CD14-positive monocyte (primary cell): Measurements from ENCODE around the gene CD3D. TPM values are rescaled to one million over a fixed set of nuclear protein-coding genes. Genes with fewer than 3 reads are reported as not detected.

ENCODE experiments used
- DNase-seq, 3 donors: peaks; one replicate each; pipeline ENCODE4 v3.0.0-alpha.2; 2011 to 2022
- H2AFZ ChIP-seq: 2 replicates; pipeline ENCODE4 v1.6.0; 2012; ENCODE audit warnings: mild to moderate bottlenecking, low read depth, low read length, inconsistent platforms; ENCODE audit not compliant: insufficient read depth, poor library complexity, severe bottlenecking
- H3K27ac ChIP-seq, 2 donors: 1 replicate in 1 of 2; 2 replicates in 1 of 2; pipeline ENCODE4 v1.5.1; 2012 to 2013; ENCODE audit warnings: low read length in 2 of 2, control low read depth in 1 of 2, inconsistent platforms in 1 of 2, low read depth in 1 of 2, mild to moderate bottlenecking in 1 of 2
- H3K27me3 ChIP-seq, 2 donors: one replicate each; pipeline versions ENCODE4 v1.6.0 to v1.6.1; 2011 to 2013; ENCODE audit warnings: low read length in 2 of 2; ENCODE audit not compliant: control insufficient read depth in 2 of 2, insufficient read depth in 2 of 2
- H3K36me3 ChIP-seq, 2 donors: replicated peaks in 1 of 2; 1 replicate in 1 of 2; 2 replicates in 1 of 2; pipeline versions ENCODE4 v1.5.1 to v1.6.1; 2012 to 2013; ENCODE audit warnings: low read length in 2 of 2, control low read depth in 1 of 2, inconsistent platforms in 1 of 2, mild to moderate bottlenecking in 1 of 2; ENCODE audit not compliant: insufficient read depth in 2 of 2, control insufficient read depth in 1 of 2
- H3K4me1 ChIP-seq, 2 donors: 1 replicate in 1 of 2; 2 replicates in 1 of 2; pipeline versions ENCODE4 v1.5.1 to v1.6.1; 2012 to 2013; ENCODE audit warnings: low read length in 2 of 2, control low read depth in 1 of 2, inconsistent platforms in 1 of 2, mild to moderate bottlenecking in 1 of 2, moderate library complexity in 1 of 2; ENCODE audit not compliant: insufficient read depth in 2 of 2, control insufficient read depth in 1 of 2
- H3K4me2 ChIP-seq: replicated peaks from 2 replicates; pipeline ENCODE3; 2012; ENCODE audit warnings: low read length, moderate library complexity, mild to moderate bottlenecking; ENCODE audit not compliant: poor library complexity, severe bottlenecking; ENCODE audit errors: extremely low read depth
- H3K4me3 ChIP-seq, 3 experiments: fragments of 200-600 bp in 1 of 3; sonication (generic) in 1 of 3; replicated peaks in 1 of 3; 1 replicate in 2 of 3; 2 replicates in 1 of 3; pipeline ENCODE4 v1.5.1; 2011 to 2013; ENCODE audit warnings: low read length in 3 of 3, mild to moderate bottlenecking in 3 of 3, control low read depth in 2 of 3, low read depth in 2 of 3, inconsistent platforms in 1 of 3, moderate library complexity in 1 of 3
- H3K79me2 ChIP-seq: 2 replicates; pipeline ENCODE4 v1.6.0; 2012; ENCODE audit warnings: mild to moderate bottlenecking, control low read depth, inconsistent platforms, low read length, moderate library complexity; ENCODE audit not compliant: insufficient read depth
- H3K9ac ChIP-seq: 2 replicates; pipeline ENCODE4 v1.6.0; 2017; ENCODE audit warnings: low read length, mild to moderate bottlenecking; ENCODE audit not compliant: insufficient read depth, poor library complexity, severe bottlenecking
- H3K9me3 ChIP-seq, 2 donors: replicated peaks in 1 of 2; 1 replicate in 1 of 2; 2 replicates in 1 of 2; pipeline versions ENCODE4 v1.5.1 to v1.6.1; 2012 to 2013; ENCODE audit warnings: low read length in 2 of 2, control low read depth in 1 of 2; ENCODE audit not compliant: control insufficient read depth in 1 of 2, insufficient read depth in 1 of 2
- H4K20me1 ChIP-seq: 2 replicates; pipeline ENCODE4 v1.6.0; 2012; ENCODE audit warnings: mild to moderate bottlenecking, low read length, control low read depth, moderate library complexity; ENCODE audit not compliant: insufficient read depth
- H3K27ac Mint-ChIP-seq, 7 donors: one replicate each; pipeline ENCODE4 v1.8.0; 2020; ENCODE audit warnings: mild to moderate bottlenecking in 7 of 7, mixed read lengths in 7 of 7, moderate library complexity in 6 of 7, inconsistent platforms in 2 of 7
- H3K27me3 Mint-ChIP-seq, 3 donors: one replicate each; pipeline ENCODE4 v1.8.0; 2021 to 2022; ENCODE audit warnings: low read depth in 3 of 3, mild to moderate bottlenecking in 3 of 3, mixed read lengths in 3 of 3, moderate library complexity in 3 of 3, inconsistent platforms in 1 of 3
- H3K36me3 Mint-ChIP-seq, 2 donors: one replicate each; pipeline ENCODE4 v1.8.0; 2020; ENCODE audit warnings: mixed read lengths in 2 of 2, inconsistent platforms in 1 of 2, mild to moderate bottlenecking in 1 of 2
- H3K4me1 Mint-ChIP-seq: one replicate; pipeline ENCODE4 v1.8.0; 2020; ENCODE audit warnings: mild to moderate bottlenecking, mixed read lengths
- H3K4me3 Mint-ChIP-seq, 2 donors: one replicate each; pipeline ENCODE4 v1.8.0; 2020; ENCODE audit warnings: mild to moderate bottlenecking in 2 of 2, mixed read lengths in 2 of 2, moderate library complexity in 1 of 2
- H3K9me3 Mint-ChIP-seq, 7 donors: one replicate each; pipeline ENCODE4 v1.8.0; 2020 to 2022; ENCODE audit warnings: mixed read lengths in 7 of 7, mild to moderate bottlenecking in 6 of 7, moderate library complexity in 6 of 7, inconsistent platforms in 2 of 7
- CTCF ChIP-seq: fragments of 200-600 bp; IDR thresholded peaks from one replicate; pipeline ENCODE4 v1.8.0; 2022; ENCODE audit warnings: antibody characterized with exemption, mild to moderate bottlenecking
- WGBS: methylation state at CpG from one replicate; pipeline ENCODE4 v1.1.5; 2013; ENCODE audit warnings: missing lambda C conversion rate; ENCODE audit not compliant: insufficient coverage; 5-methylcytosine and 5-hydroxymethylcytosine counted together
- intact Hi-C, 2 donors: fragments of 100-400 bp; cut with micrococcal nuclease; formaldehyde crosslinking; loops; one replicate each; pipeline versions ENCODE4 v1.15.0 to v1.15.1; 2023
- polyA plus RNA-seq, 3 donors: library from polyadenylated mRNA; depleted of rRNA in 1 of 3; unstranded in 2 of 3; stranded (reverse) in 1 of 3; fragments of 300-500 nt in 2 of 3; fragments of >200 nt in 1 of 3; fragmentation: Illumina TruSeq in 2 of 3; gene quantifications; 1 replicate in 2 of 3; 2 replicates in 1 of 3; pipeline ENCODE4 v1.2.3, GENCODE V29; 2012 to 2021

Gene CD3D
- polyA plus RNA-seq, 3 donors, result 2.2 to 3.1 TPM; not detected in 1

- H3K4me2 ChIP-seq, result no peak overlapping the region
- H3K4me1 Mint-ChIP-seq, result peaks cover 41% of the 10 kb centered on the region
- no peak overlapping the region for H3K27ac ChIP-seq
Observed at GRCh38 chr11:118322721-118323120, 19.8 kb downstream of the CD3D start.

GRCh38 chr11:118321386-118322082 is 21.0 kb downstream of the CD3D start:
- Histone ChIP-seq H3K79me2 (no peaks in the 10 kb centered on the region), H3K36me3 (no peaks in the 10 kb centered on the region), H3K4me3 (no peak overlapping the region), H3K4me1 (peaks cover 47 to 58% of the 10 kb centered on the region in 2 donors), H3K27me3 (no peaks in the 10 kb centered on the region), H3K9ac (no peak overlapping the region), H3K27ac (no peak overlapping the region), H2AFZ (no peak overlapping the region), H3K9me3 (no peaks in the 10 kb centered on the region), H4K20me1 (no peaks in the 10 kb centered on the region), H3K4me2 (no peak overlapping the region)
- no peak for DNase-seq
- Mint-ChIP-seq H3K27me3 (peaks cover 2 to 4% (median 2%) of the 10 kb centered on the region in 3 donors), H3K4me3 (no peak overlapping the region), H3K9me3 (peaks cover 0 to 4% (median 0%) of the 10 kb centered on the region in 7 donors), H3K36me3 (no peaks in the 10 kb centered on the region), H3K27ac (peak overlapping the region in 1 of 7 donors; percentile 26), H3K4me1 (peaks cover 52% of the 10 kb centered on the region)
- intact Hi-C loops, result no loop called here
- WGBS, result no CpG with 5 or more reads among the region's 5 CpGs
- TF ChIP-seq CTCF, result no peak

More at GRCh38 chr11:118322721-118323120, 19.8 kb downstream of the CD3D start:
- Mint-ChIP-seq H3K27me3 (peaks cover 2% of the 10 kb centered on the region in 3 donors), H3K9me3 (peaks cover 0 to 2% (median 0%) of the 10 kb centered on the region in 7 donors), H3K4me3 (no peak overlapping the region), H3K27ac (peak overlapping the region in 1 of 7 donors; percentile 32), H3K36me3 (no peaks in the 10 kb centered on the region)
- H3K4me3 ChIP-seq, result no peak overlapping the region
- no peaks in the 10 kb centered on the region for H3K27me3 ChIP-seq
- no peak overlapping the region for H3K9ac ChIP-seq
- H3K9me3 ChIP-seq, result no peaks in the 10 kb centered on the region
- H3K36me3 ChIP-seq, result no peaks in the 10 kb centered on the region
- H2AFZ ChIP-seq, result no peak overlapping the region
- 98% methylated on average over 17 of the region's 19 CpGs for WGBS
- TF ChIP-seq CTCF, result no peak
- H3K79me2 ChIP-seq, result no peaks in the 10 kb centered on the region
- H4K20me1 ChIP-seq, result no peaks in the 10 kb centered on the region
- intact Hi-C loops, result no loop called here
- peaks cover 35 to 46% of the 10 kb centered on the region in 2 donors for H3K4me1 ChIP-seq
- DNase-seq, result no peak
